ENCODE measurements around the gene NCK2.

The NCK2 gene

GRCh38 chr2:105849431-105850179 lies 104.9 kb downstream of the NCK2 start:
- no peaks in the 10 kb centered on the region for H3K36me3 ChIP-seq (ENCODE audit: low read length)
- no peak overlapping the region for H3K4me2 ChIP-seq (ENCODE audit: low read depth, low read length, poor library complexity, severe bottlenecking)
- TF ChIP-seq EZH2phosphoT487 (conservative IDR thresholded peaks at IDR 0.05; ENCODE audit: low read length) = no peak
- no peak for TF ChIP-seq CTCF (IDR thresholded peaks at IDR 0.05; ENCODE audit: insufficient read depth, low read length, poor library complexity, severe bottlenecking)
- no peaks in the 10 kb centered on the region for H4K20me1 ChIP-seq (ENCODE audit: low read depth, low read length)
- no peak overlapping the region for H2AFZ ChIP-seq (ENCODE audit: low read depth, low read length, severe bottlenecking)
- no peak overlapping the region for H3K9ac ChIP-seq (ENCODE audit: low read length)
- H3K27me3 ChIP-seq (ENCODE audit: low read length) = no peaks in the 10 kb centered on the region
- no peaks in the 10 kb centered on the region for H3K9me2 ChIP-seq (replicated peaks; ENCODE audit: insufficient read depth, low read length)
- H3K79me2 ChIP-seq (ENCODE audit: insufficient read depth, low read length) = no peaks in the 10 kb centered on the region
- H3K27ac ChIP-seq (ENCODE audit: low read depth, low read length) = no peak overlapping the region
- H3F3A ChIP-seq (ENCODE audit: insufficient read depth) = no peaks in the 10 kb centered on the region
- no peaks in the 10 kb centered on the region for H3K9me3 ChIP-seq (ENCODE audit: insufficient read depth, low read length)
- no peak overlapping the region for H3K4me3 ChIP-seq (ENCODE audit: insufficient read depth, low read length, poor library complexity, severe bottlenecking)

- H2AFZ ChIP-seq (ENCODE audit: low read depth, low read length, severe bottlenecking) = no peak overlapping the region
- no peaks in the 10 kb centered on the region for H3K36me3 ChIP-seq (ENCODE audit: low read length)
- H3K9me3 ChIP-seq (ENCODE audit: insufficient read depth, low read length) = no peaks in the 10 kb centered on the region
- H3K9ac ChIP-seq (ENCODE audit: low read length) = no peak overlapping the region
- H3K79me2 ChIP-seq (ENCODE audit: insufficient read depth, low read length) = no peaks in the 10 kb centered on the region
- no peak overlapping the region for H3K4me3 ChIP-seq (ENCODE audit: insufficient read depth, low read length, poor library complexity, severe bottlenecking)
- no peaks in the 10 kb centered on the region for H4K20me1 ChIP-seq (ENCODE audit: low read depth, low read length)
- TF ChIP-seq EZH2phosphoT487 (conservative IDR thresholded peaks at IDR 0.05; ENCODE audit: low read length) (no peak), CTCF (IDR thresholded peaks at IDR 0.05; ENCODE audit: insufficient read depth, low read length, poor library complexity, severe bottlenecking) (no peak)
- H3K27ac ChIP-seq (ENCODE audit: low read depth, low read length) = no peak overlapping the region
- H3K27me3 ChIP-seq (ENCODE audit: low read length) = no peaks in the 10 kb centered on the region
- H3K9me2 ChIP-seq (replicated peaks; ENCODE audit: insufficient read depth, low read length) = no peaks in the 10 kb centered on the region
- H3K4me2 ChIP-seq (ENCODE audit: low read depth, low read length, poor library complexity, severe bottlenecking) = no peak overlapping the region
- no peaks in the 10 kb centered on the region for H3F3A ChIP-seq (ENCODE audit: insufficient read depth)
Measured at GRCh38 chr2:105852066-105852465, 107.4 kb downstream of the NCK2 start.

GRCh38 chr2:105853354-105854088 lies 108.8 kb downstream of the NCK2 start:
- Histone ChIP-seq H4K20me1 (ENCODE audit: low read depth, low read length) (no peaks in the 10 kb centered on the region), H2AFZ (ENCODE audit: low read depth, low read length, severe bottlenecking) (no peak overlapping the region), H3K4me3 (ENCODE audit: insufficient read depth, low read length, poor library complexity, severe bottlenecking) (no peak overlapping the region), H3K9me2 (replicated peaks; ENCODE audit: insufficient read depth, low read length) (no peaks in the 10 kb centered on the region), H3K36me3 (ENCODE audit: low read length) (no peaks in the 10 kb centered on the region), H3K9ac (ENCODE audit: low read length) (no peak overlapping the region), H3K79me2 (ENCODE audit: insufficient read depth, low read length) (no peaks in the 10 kb centered on the region), H3F3A (ENCODE audit: insufficient read depth) (no peaks in the 10 kb centered on the region), H3K27ac (ENCODE audit: low read depth, low read length) (no peak overlapping the region), H3K27me3 (ENCODE audit: low read length) (no peaks in the 10 kb centered on the region), H3K4me2 (ENCODE audit: low read depth, low read length, poor library complexity, severe bottlenecking) (no peak overlapping the region), H3K9me3 (ENCODE audit: insufficient read depth, low read length) (no peaks in the 10 kb centered on the region)
- TF ChIP-seq CTCF (IDR thresholded peaks at IDR 0.05; ENCODE audit: insufficient read depth, low read length, poor library complexity, severe bottlenecking) = no peak
- TF ChIP-seq EZH2phosphoT487 (conservative IDR thresholded peaks at IDR 0.05; ENCODE audit: low read length) = no peak
